HG02571 (cell line): Measurements from ENCODE around the gene TMEM52.

Experiments used
- ATAC-seq: cut with Tn5 transposase; IDR thresholded peaks from one replicate; pipeline ENCODE4 v1.9.1; 2021; ENCODE audit warnings: mild to moderate bottlenecking, moderate library complexity; ENCODE audit not compliant: unreplicated experiment

The TMEM52 gene

GRCh38 chr1:1928231-1929101, 9.4 kb upstream of the TMEM52 start:
- ATAC-seq, result no peak

GRCh38 chr1:1927751-1928150, 8.7 kb upstream of the TMEM52 start:
- ATAC-seq, result no peak

- no peak for ATAC-seq
These were observed 8.0 kb upstream of the TMEM52 start for GRCh38 chr1:1926886-1927660.

DNA sequence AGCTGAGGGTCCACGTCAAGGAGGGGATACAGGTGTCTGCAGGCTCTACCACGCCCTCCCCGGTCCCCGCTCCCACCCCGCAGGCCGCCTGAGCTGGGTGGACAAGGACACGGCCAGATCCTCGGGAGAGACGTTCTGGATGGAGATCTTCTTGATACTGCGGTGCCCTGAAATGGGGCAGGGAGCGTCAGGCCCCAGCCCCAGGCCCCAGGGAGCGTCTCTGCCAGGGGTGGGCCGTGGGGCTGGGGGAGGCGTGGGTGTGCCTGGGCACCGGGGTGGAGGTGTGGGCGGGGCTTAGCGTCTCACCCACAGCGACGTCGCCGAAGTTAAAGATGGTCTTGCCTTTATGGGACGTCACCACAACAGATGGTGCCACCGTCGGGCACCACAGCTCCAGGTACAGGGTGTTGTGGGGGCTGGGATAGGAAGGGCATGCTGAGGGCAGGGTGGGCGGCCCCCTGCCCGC, 7.3 kb upstream of the TMEM52 start:
- ATAC-seq, result no peak

GRCh38 chr1:1925437-1926345, 6.6 kb upstream of the TMEM52 start:
- ATAC-seq, result no peak

GRCh38 chr1:1924849-1925248, 5.8 kb upstream of the TMEM52 start:
- no peak for ATAC-seq

GRCh38 chr1:1924386-1924785, 5.3 kb upstream of the TMEM52 start:
- ATAC-seq, result no peak

DNA sequence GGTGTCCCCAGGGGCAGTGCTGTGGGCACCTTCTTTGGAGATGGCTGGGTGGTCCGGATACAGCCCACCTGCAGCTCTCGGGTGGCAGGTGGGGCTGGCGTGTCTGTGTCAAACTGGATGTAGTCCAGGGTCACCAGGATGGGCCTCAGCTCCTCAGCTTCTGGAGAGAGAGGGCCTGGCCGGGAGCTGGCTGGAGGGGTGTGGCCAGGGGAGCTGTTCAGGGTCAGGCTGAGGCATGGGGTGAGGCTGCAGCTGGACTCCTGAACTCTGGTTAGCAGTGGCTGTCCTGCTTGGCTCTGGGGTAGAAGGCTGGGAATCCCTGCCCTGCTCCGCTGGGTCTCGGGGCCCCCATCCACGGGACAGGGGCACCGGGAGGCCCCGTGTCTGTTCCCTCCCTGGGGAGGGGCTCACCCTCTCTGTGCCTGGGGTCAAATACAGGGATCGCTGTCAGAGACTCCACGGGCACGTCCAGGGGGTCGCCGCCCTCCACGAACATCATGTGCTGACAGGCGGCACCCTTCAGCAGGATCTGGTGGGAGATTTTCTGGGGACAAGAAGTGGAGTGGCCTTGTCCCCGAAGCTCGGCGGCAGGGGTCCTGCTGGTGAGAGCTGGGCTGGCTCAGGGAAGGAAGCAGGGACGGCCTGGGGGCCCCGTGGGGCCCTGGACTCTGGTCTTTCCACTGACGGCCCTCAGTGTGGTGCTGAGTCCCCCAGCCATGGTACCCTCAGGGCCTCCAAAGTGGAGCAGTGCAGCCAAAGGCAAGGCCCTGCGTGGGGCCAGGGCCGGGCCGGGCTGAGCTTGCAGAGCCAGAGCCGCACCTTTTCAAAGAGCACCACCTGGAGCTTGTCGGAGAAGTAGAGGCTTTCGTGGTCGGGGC, 4.1 kb upstream of the TMEM52 start:
- ATAC-seq, result no peak

- no peak for ATAC-seq
These were observed 3.5 kb upstream of the TMEM52 start for GRCh38 chr1:1922702-1922955.

GRCh38 chr1:1921901-1922701, 3.0 kb upstream of the TMEM52 start:
- ATAC-seq, result no peak

DNA sequence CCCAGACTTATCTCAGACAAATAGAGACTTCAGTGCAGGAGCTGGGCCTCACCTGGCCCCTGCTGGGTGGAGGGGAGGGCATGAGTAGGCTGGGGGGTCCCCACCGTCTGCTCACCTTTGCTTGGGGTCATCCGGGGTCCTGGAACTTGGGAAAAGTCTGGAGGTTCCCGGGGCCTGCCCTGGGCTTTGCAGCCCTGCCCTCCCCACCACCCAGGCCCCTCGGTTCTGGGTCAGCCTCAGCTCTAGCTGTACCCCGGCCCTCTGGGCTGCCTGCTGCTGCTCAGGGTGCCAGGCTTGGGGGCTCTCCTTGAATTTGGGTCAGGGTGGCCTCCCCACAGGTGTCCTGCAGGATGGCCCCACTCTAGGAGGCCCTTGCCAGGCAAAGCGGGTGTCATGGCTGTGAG, 2.4 kb upstream of the TMEM52 start:
- no peak for ATAC-seq

GRCh38 chr1:1920608-1921458, 1.8 kb upstream of the TMEM52 start:
- no peak for ATAC-seq

DNA sequence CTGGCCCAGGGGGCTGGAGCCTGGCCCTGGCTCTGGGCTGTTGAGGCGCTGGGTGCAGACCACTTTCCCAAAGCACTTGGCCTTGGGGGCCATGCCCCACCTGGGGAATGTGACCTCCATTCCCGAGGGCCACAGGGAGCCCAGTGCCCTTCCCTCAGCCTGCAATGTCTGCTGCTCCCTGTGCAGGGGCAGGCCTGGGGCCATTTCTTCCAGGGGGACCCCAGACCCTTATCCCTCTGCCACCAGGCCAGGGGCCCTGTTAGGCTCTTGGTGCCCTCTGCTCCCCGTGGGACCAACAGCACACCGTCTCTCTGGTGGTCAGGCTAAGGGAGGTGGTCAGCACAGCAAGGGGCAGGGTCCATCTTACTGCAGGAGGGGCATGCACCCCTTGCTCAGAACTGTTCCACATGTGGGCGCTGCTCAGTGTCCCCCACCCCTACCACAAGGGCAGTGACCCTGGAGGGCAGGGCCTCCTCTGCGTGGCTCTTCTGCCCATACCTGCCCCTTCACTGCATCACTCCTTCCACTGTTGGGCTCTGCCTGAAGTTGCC, 1.1 kb upstream of the TMEM52 start:
- no peak for ATAC-seq

GRCh38 chr1:1919304-1920056, 401 bp upstream of the TMEM52 start:
- ATAC-seq, result peak; percentile 63

DNA sequence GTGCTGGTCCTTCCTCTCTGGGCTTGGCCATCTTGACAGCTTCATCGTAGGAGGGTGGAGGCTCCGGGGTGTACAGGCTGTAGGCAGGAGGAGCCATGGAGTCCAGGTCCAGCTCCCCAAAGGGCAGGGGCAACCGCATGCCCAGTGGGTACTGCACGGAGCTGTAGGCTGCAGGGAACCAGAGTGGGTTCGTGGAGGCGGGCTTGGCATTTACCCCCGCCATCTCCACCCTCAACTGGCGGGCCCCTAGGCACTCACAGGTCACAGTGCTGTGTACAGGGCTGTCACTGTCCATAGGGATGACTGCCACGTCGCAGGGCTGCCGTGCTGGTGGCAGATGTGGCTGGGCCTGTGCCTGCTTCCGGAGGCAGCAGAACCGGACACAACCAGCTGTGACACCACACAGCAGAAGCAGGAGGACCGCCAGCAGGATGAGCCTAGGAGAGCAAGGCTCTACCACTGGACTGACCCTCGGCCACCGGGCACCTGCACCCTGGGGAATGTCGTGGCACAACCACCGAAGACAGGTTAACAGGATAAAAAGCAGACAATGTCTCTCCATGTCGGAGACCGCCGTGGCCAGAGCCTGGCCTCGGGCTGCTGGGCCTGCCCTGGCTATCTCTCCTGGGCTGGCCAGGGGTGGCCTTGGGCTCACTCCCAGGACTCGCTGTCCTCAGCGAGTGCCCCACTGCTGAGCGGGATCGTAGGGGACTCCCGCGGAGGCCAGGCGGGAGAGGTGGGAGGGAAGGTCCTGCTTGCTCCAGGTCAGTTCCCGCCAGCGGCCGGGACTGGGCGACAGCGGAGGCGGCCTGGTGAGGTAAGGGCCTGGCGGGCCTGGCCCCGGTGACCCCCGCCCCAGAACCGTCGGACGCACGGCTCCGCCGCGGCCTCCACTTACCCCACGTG, 831 bp downstream of the TMEM52 start:
- ATAC-seq, result no peak

DNA sequence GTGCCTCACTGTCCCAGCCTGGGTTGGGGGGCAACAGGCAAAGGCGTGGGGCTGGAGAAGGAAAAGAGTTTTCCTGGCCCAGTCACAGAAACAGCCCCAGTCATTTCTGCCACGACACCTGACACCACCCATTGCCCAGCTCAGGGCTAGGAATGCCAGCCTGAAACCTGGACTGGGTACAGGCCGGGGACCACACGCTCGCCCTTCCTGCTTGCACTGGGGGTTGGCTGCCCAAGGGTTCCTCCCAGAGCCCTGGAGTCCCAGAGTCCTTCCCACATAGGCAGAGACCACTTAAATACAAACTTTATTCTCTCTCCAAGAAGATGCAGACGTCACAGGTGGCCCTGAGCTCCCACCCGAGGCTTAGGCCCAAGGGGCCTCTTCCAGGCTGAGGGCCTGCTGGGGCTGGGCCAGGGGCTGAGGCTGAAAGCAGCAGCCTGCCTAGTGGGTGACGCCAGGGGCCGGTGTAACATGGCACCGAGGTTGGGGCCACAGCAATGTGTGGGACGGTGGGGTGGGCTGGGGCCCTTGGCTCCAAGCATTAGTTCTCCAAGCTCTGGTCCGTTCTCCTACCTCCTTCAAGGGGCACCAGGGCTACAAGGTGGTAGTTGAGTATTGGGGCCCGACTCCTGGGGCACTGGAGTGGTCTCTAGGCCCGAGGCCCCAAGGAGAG, 1.6 kb downstream of the TMEM52 start:
- ATAC-seq, result no peak
